Keratinocyte (primary cell): ENCODE data around the gene R3HDM1. TPM values are rescaled to one million over a fixed set of nuclear protein-coding genes. Genes with fewer than 3 reads are reported as not detected.
"Not testable (repeated sequence)": the region's sequence is repeated elsewhere in the genome, so short reads cannot be mapped to it uniquely, and the experiment has no call there.

ENCODE experiments used
- DNase-seq: peaks from one replicate; pipeline ENCODE4 v3.0.0-alpha.2; 2011; ENCODE audit warnings: low read depth, missing footprints, low spot score
- FAIRE-seq: peaks from 2 replicates; lab custom pipeline; 2011; peaks lifted over from hg19 to GRCh38; lab: Jason Lieb, UNC
- H2AFZ ChIP-seq: 2 replicates; pipeline ENCODE4 v1.6.0; 2012; ENCODE audit warnings: low read length, control low read depth, inconsistent platforms; ENCODE audit not compliant: control insufficient read depth
- H3K27ac ChIP-seq: 2 replicates; pipeline ENCODE4 v1.5.1; 2011; ENCODE audit warnings: low read length; ENCODE audit not compliant: control insufficient read depth, insufficient read depth
- H3K27me3 ChIP-seq: 3 replicates; pipeline ENCODE4 v1.6.0; 2011; ENCODE audit warnings: low read length; ENCODE audit not compliant: control insufficient read depth, insufficient read depth; ENCODE audit errors: extremely low read depth
- H3K36me3 ChIP-seq, 2 experiments: 2 replicates in 1 of 2; 3 replicates in 1 of 2; pipeline ENCODE4 v1.5.1; 2011; ENCODE audit warnings: low read length in 2 of 2, mild to moderate bottlenecking in 1 of 2; ENCODE audit not compliant: control insufficient read depth in 2 of 2, insufficient read depth in 2 of 2; ENCODE audit errors: extremely low read depth in 1 of 2
- H3K4me1 ChIP-seq: 3 replicates; pipeline ENCODE4 v1.5.1; 2011; ENCODE audit warnings: low read length; ENCODE audit not compliant: control insufficient read depth, insufficient read depth; ENCODE audit errors: extremely low read depth
- H3K4me2 ChIP-seq: 3 replicates; pipeline ENCODE4 v1.6.0; 2011; ENCODE audit warnings: low read depth, low read length; ENCODE audit not compliant: control insufficient read depth, insufficient read depth; ENCODE audit errors: extremely low read depth
- H3K4me3 ChIP-seq, 3 experiments: fragments of 200-600 bp in 1 of 3; sonication (generic) in 1 of 3; 2 replicates in 2 of 3; 3 replicates in 1 of 3; pipeline ENCODE4 v1.5.1; 2011 to 2016; ENCODE audit warnings: low read length in 3 of 3, mild to moderate bottlenecking in 3 of 3, control low read depth in 2 of 3, inconsistent platforms in 1 of 3, low read depth in 1 of 3, mixed read lengths in 1 of 3, mixed run types in 1 of 3, moderate library complexity in 1 of 3; ENCODE audit not compliant: control insufficient read depth in 2 of 3, insufficient read depth in 2 of 3; ENCODE audit errors: extremely low read depth in 1 of 3
- H3K79me2 ChIP-seq: 2 replicates; pipeline ENCODE4 v1.6.0; 2012; ENCODE audit warnings: low read length; ENCODE audit not compliant: control insufficient read depth, insufficient read depth
- H3K9ac ChIP-seq: 3 replicates; pipeline ENCODE4 v1.6.0; 2011; ENCODE audit warnings: low read length; ENCODE audit not compliant: control insufficient read depth, insufficient read depth; ENCODE audit errors: extremely low read depth
- H3K9me1 ChIP-seq: 3 replicates; pipeline ENCODE4 v1.6.0; 2011; ENCODE audit warnings: low read length; ENCODE audit not compliant: control insufficient read depth, insufficient read depth; ENCODE audit errors: extremely low read depth
- H3K9me3 ChIP-seq: 2 replicates; pipeline ENCODE4 v1.5.1; 2012; ENCODE audit warnings: low read depth, low read length; ENCODE audit not compliant: control insufficient read depth
- H4K20me1 ChIP-seq: 3 replicates; pipeline ENCODE4 v1.6.0; 2011; ENCODE audit warnings: low read length; ENCODE audit not compliant: control insufficient read depth, insufficient read depth; ENCODE audit errors: extremely low read depth
- EZH2 ChIP-seq: IDR thresholded peaks from one replicate; pipeline ENCODE4 v1.6.1; 2012; ENCODE audit warnings: inconsistent platforms, mild to moderate bottlenecking, low read length, moderate library complexity
- dilution Hi-C: fragments of 300-500 bp; cut with MboI; formaldehyde crosslinking; loops from one replicate; pipeline ENCODE4 v1.7.0; 2020; ENCODE audit warnings: low sequenced_read_pairs; ENCODE audit not compliant: extremely low pct_ligation_motif_present
- polyA plus RNA-seq, 5 experiments: library from polyadenylated mRNA; depleted of rRNA in 3 of 5; stranded (reverse) in 3 of 5; stranded (forward) in 1 of 5; unstranded in 1 of 5; fragments of >200 nt; gene quantifications; 1 replicate in 1 of 5; 2 replicates in 3 of 5; 3 replicates in 1 of 5; pipeline versions ENCODE4 v1.2.1 to v1.2.3, GENCODE V29; 2011 to 2012; ENCODE audit warnings: missing spikeins in 2 of 5, low read depth in 1 of 5, low replicate concordance in 1 of 5
- TF ChIP-seq, protein P1 (sequence below), 3 experiments: IDR thresholded peaks in 1 of 3; conservative IDR thresholded peaks in 1 of 3; optimal IDR thresholded peaks in 1 of 3; 2 replicates in 2 of 3; 3 replicates in 1 of 3; pipeline versions ENCODE3 to v1.5.1; 2011; ENCODE audit warnings: low read length in 3 of 3, mild to moderate bottlenecking in 3 of 3, moderate library complexity in 2 of 3, control low read depth in 1 of 3, inconsistent platforms in 1 of 3; ENCODE audit not compliant: insufficient read depth in 2 of 3; ENCODE audit errors: extremely low read depth in 1 of 3

R3HDM1 gene
- polyA plus RNA-seq, 1 donor (not counting 4 experiments of a cell fraction or from before 2014, with no cell fraction given): 41.0 TPM

- Histone ChIP-seq H3K4me2 (no peak overlapping the region), H3K9me1 (no peaks in the 10 kb centered on the region), H2AFZ (no peak overlapping the region), H3K27me3 (no peaks in the 10 kb centered on the region), H4K20me1 (no peaks in the 10 kb centered on the region), H3K4me3 (no peak overlapping the region), H3K36me3 (no peaks in the 10 kb centered on the region), H3K9ac (no peak overlapping the region), H3K4me1 (no peaks in the 10 kb centered on the region), H3K79me2 (no peaks in the 10 kb centered on the region), H3K27ac (no peak overlapping the region), H3K9me3 (no peaks in the 10 kb centered on the region)
- TF ChIP-seq, protein P1, sequence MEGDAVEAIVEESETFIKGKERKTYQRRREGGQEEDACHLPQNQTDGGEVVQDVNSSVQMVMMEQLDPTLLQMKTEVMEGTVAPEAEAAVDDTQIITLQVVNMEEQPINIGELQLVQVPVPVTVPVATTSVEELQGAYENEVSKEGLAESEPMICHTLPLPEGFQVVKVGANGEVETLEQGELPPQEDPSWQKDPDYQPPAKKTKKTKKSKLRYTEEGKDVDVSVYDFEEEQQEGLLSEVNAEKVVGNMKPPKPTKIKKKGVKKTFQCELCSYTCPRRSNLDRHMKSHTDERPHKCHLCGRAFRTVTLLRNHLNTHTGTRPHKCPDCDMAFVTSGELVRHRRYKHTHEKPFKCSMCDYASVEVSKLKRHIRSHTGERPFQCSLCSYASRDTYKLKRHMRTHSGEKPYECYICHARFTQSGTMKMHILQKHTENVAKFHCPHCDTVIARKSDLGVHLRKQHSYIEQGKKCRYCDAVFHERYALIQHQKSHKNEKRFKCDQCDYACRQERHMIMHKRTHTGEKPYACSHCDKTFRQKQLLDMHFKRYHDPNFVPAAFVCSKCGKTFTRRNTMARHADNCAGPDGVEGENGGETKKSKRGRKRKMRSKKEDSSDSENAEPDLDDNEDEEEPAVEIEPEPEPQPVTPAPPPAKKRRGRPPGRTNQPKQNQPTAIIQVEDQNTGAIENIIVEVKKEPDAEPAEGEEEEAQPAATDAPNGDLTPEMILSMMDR (optimal IDR thresholded peaks at IDR 0.05 in 1 of 3, IDR thresholded peaks at IDR 0.05 in 1 of 3, conservative IDR thresholded peaks at IDR 0.05 in 1 of 3; ENCODE audit: extremely low read depth in 1 of 3, insufficient read depth in 2 of 3, low read length in 3 of 3): no peak
- no peak for TF ChIP-seq EZH2
- peak; percentile 58 for FAIRE-seq
- no peak for DNase-seq
- dilution Hi-C loops: no loop called here
These were observed 170.2 kb downstream of the R3HDM1 start for GRCh38 chr2:135701442-135701841.

DNA sequence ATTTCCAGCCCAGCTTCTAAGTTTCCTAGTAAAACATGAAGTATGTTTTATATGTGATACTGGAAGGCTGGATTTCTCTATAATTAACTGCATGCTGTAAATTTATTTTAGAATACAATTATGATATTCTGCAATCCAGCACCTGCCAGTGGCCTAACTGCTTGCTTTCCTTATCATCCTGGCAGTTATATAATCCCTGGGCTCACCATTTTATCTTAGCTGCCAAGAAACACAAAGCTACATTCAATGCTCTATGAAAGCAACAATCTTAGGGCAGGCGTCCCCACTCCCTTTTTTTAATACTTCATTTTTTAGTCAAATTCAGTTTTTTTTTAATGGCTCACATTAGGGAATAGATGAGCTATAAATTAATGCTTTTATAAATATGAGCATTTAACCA lies 172.0 kb downstream of the R3HDM1 start:
- TF ChIP-seq, protein P1 (optimal IDR thresholded peaks at IDR 0.05 in 1 of 3, IDR thresholded peaks at IDR 0.05 in 1 of 3, conservative IDR thresholded peaks at IDR 0.05 in 1 of 3; ENCODE audit: extremely low read depth in 1 of 3, insufficient read depth in 2 of 3, low read length in 3 of 3): no peak
- no peak for TF ChIP-seq EZH2
- H3K4me2 ChIP-seq: no peak overlapping the region
- no peak overlapping the region for H3K27ac ChIP-seq
- no peaks in the 10 kb centered on the region for H3K79me2 ChIP-seq
- H3K4me3 ChIP-seq: no peak overlapping the region
- H4K20me1 ChIP-seq: no peaks in the 10 kb centered on the region
- DNase-seq (no peak), FAIRE-seq (no peak)
- H3K9me3 ChIP-seq: no peaks in the 10 kb centered on the region
- H3K9me1 ChIP-seq: no peaks in the 10 kb centered on the region
- no peak overlapping the region for H3K9ac ChIP-seq
- H2AFZ ChIP-seq: no peak overlapping the region
- H3K4me1 ChIP-seq: no peaks in the 10 kb centered on the region
- dilution Hi-C loops: no loop called here
- no peaks in the 10 kb centered on the region for H3K27me3 ChIP-seq
- H3K36me3 ChIP-seq: no peaks in the 10 kb centered on the region

DNA sequence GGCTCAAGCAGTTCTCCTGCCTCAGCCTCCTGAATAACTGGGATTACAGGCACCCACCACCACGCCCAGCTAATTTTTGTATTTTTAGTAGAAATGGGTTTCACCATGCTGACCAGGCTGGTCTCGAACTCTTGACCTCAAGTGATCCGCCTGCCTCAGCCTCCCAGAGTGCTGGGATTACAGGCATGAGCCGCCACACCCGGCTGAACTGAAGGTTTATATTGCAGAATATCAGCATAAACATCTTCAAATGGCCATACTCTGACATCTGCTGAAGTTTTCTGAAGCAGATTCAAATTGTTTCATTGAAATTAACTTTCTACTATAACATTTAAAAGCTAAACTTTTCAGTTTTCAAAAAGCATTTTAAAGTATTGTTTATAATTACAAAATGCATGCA lies 172.8 kb downstream of the R3HDM1 start:
- H3K9me1 ChIP-seq, dilution Hi-C loops, H3K36me3 ChIP-seq, H3K27ac ChIP-seq, H4K20me1 ChIP-seq, H2AFZ ChIP-seq, H3K9ac ChIP-seq, FAIRE-seq, H3K27me3 ChIP-seq, H3K9me3 ChIP-seq, H3K4me1 ChIP-seq, H3K4me2 ChIP-seq, H3K79me2 ChIP-seq, DNase-seq, H3K4me3 ChIP-seq: not testable (repeated sequence)
